SK-N-SH (cell line): ENCODE results near the gene COL4A2. TPM values are rescaled to one million over a fixed set of nuclear protein-coding genes. Genes with fewer than 3 reads are reported as not detected.

ENCODE experiments used
- CTCF ChIA-PET: fragments of 300-600, 350-600 bp; formaldehyde crosslinking; extraction: SDS; loops from one replicate; lab custom pipeline; 2021; lab: Yijun Ruan, JAX
- POLR2A ChIA-PET: fragments of 350-600 bp; sonication (Branson Sonifier 250); formaldehyde crosslinking; extraction: SDS; loops from one replicate; lab custom pipeline; 2020; ENCODE audit warnings: antibody characterized with exemption, inconsistent platforms; lab: Yijun Ruan, JAX
- DNase-seq: peaks from one replicate; pipeline ENCODE4 v3.0.0; 2012
- H2AFZ ChIP-seq: fragments of 200-600 bp; sonication (generic); 2 replicates; pipeline ENCODE4 v1.8.1; 2016; ENCODE audit warnings: antibody characterized with exemption, mild to moderate bottlenecking, low read depth
- H3F3A ChIP-seq: fragments of 200-600 bp; sonication (generic); replicated peaks from 2 replicates; pipeline ENCODE3; 2016; ENCODE audit warnings: antibody characterized with exemption, mild to moderate bottlenecking; ENCODE audit not compliant: insufficient read depth
- H3K27ac ChIP-seq, 2 experiments: fragments of 200-500 bp in 1 of 2; fragments of 200-600 bp in 1 of 2; sonication (Bioruptor generic) in 1 of 2; sonication (generic), shearing (Covaris generic) in 1 of 2; 2 replicates each; pipeline versions ENCODE4 v1.5.1 to v1.6.1; 2014 to 2016; ENCODE audit warnings: low read depth in 2 of 2, inconsistent platforms in 1 of 2, low read length in 1 of 2, mild to moderate bottlenecking in 1 of 2, mixed read lengths in 1 of 2
- H3K27me3 ChIP-seq: fragments of 200-600 bp; sonication (generic), shearing (Covaris generic); 2 replicates; pipeline ENCODE4 v1.6.1; 2016; ENCODE audit warnings: mixed run types; ENCODE audit not compliant: insufficient read depth
- H3K36me3 ChIP-seq, 2 experiments: fragments of 200-500 bp in 1 of 2; fragments of 200-600 bp in 1 of 2; sonication (Bioruptor generic) in 1 of 2; sonication (generic) in 1 of 2; replicated peaks in 1 of 2; 2 replicates each; pipeline versions ENCODE3 to v1.5.1; 2014 to 2016; ENCODE audit warnings: low read length in 1 of 2, mild to moderate bottlenecking in 1 of 2; ENCODE audit not compliant: insufficient read depth in 2 of 2, control insufficient read depth in 1 of 2
- H3K4me1 ChIP-seq, 2 experiments: fragments of 200-500 bp in 1 of 2; fragments of 200-600 bp in 1 of 2; sonication (Bioruptor generic) in 1 of 2; sonication (generic), shearing (Covaris generic) in 1 of 2; 2 replicates each; pipeline versions ENCODE4 v1.5.1 to v1.6.1; 2014 to 2016; ENCODE audit warnings: low read depth in 1 of 2, low read length in 1 of 2, mixed run types in 1 of 2; ENCODE audit not compliant: insufficient read depth in 2 of 2, control insufficient read depth in 1 of 2
- H3K4me2 ChIP-seq: fragments of 200-600 bp; sonication (generic), shearing (Covaris generic); 2 replicates; pipeline ENCODE4 v1.6.1; 2017; ENCODE audit warnings: mixed run types
- H3K4me3 ChIP-seq, 2 experiments: fragments of 200-500 bp in 1 of 2; fragments of 200-600 bp in 1 of 2; sonication (Bioruptor generic) in 1 of 2; sonication (generic), shearing (Covaris generic) in 1 of 2; 2 replicates each; pipeline versions ENCODE4 v1.5.1 to v1.8.1; 2014 to 2016; ENCODE audit warnings: low read depth in 2 of 2, inconsistent platforms in 1 of 2, low read length in 1 of 2, mild to moderate bottlenecking in 1 of 2, mixed read lengths in 1 of 2, moderate library complexity in 1 of 2
- H3K79me2 ChIP-seq: fragments of 200-600 bp; sonication (generic); 2 replicates; pipeline ENCODE4 v1.8.1; 2017; ENCODE audit warnings: mild to moderate bottlenecking; ENCODE audit not compliant: insufficient read depth
- H3K9ac ChIP-seq: fragments of 200-600 bp; sonication (generic); 2 replicates; pipeline ENCODE4 v1.6.1; 2017; ENCODE audit warnings: mixed run types
- H3K9me2 ChIP-seq: fragments of 200-600 bp; sonication (generic); 2 replicates; pipeline ENCODE4 v1.6.1; 2017; ENCODE audit warnings: mixed run types
- H3K9me3 ChIP-seq: fragments of 200-600 bp; sonication (generic); 2 replicates; pipeline ENCODE4 v1.6.1; 2017; ENCODE audit warnings: mixed run types, mild to moderate bottlenecking, moderate library complexity
- H4K20me1 ChIP-seq: fragments of 200-600 bp; sonication (generic); 2 replicates; pipeline ENCODE4 v1.6.1; 2017; ENCODE audit warnings: mild to moderate bottlenecking, mixed run types; ENCODE audit not compliant: insufficient read depth
- CHD2 ChIP-seq: fragments of 150-350 bp; IDR thresholded peaks from 2 replicates; pipeline ENCODE4 v1.6.1; 2018; ENCODE audit warnings: low read length; ENCODE audit not compliant: partially characterized antibody
- EP300 ChIP-seq, 2 experiments: IDR thresholded peaks; 2 replicates each; pipeline versions ENCODE4 v1.4.0 to v1.6.1; 2012; ENCODE audit warnings: borderline replicate concordance in 1 of 2, low read depth in 1 of 2, low read length in 1 of 2
- EZH2phosphoT487 ChIP-seq: fragments of 200-600 bp; sonication (generic); IDR thresholded peaks from 2 replicates; pipeline ENCODE4 v1.6.1; 2017; ENCODE audit warnings: low read depth, mixed run types, mild to moderate bottlenecking, antibody characterized with exemption, moderate library complexity, borderline replicate concordance
- FOSL2 ChIP-seq: IDR thresholded peaks from 2 replicates; pipeline ENCODE4 v1.4.0; 2012; ENCODE audit warnings: low read depth, mild to moderate bottlenecking, moderate library complexity, borderline replicate concordance
- FOXJ3 ChIP-seq: sonication (generic); formaldehyde crosslinking; IDR thresholded peaks from 2 replicates; pipeline ENCODE4 v1.5.1; 2020; ENCODE audit warnings: mild to moderate bottlenecking, missing genetic modification reagents
- GABPA ChIP-seq: IDR thresholded peaks from 2 replicates; pipeline ENCODE4 v1.4.0; 2012; ENCODE audit warnings: low read depth, mild to moderate bottlenecking
- MEF2A ChIP-seq: IDR thresholded peaks from 2 replicates; pipeline ENCODE4 v1.4.0; 2012; ENCODE audit warnings: low read depth, borderline replicate concordance
- MXI1 ChIP-seq: IDR thresholded peaks from 2 replicates; pipeline ENCODE4 v1.6.1; 2012; ENCODE audit warnings: mild to moderate bottlenecking, low read depth, low read length, improper control_type of control experiment
- NFIC ChIP-seq: IDR thresholded peaks from 2 replicates; pipeline ENCODE4 v1.4.0; 2012; ENCODE audit warnings: borderline replicate concordance
- POLR2AphosphoS5 ChIP-seq: IDR thresholded peaks from 2 replicates; pipeline ENCODE4 v1.6.1; 2012; ENCODE audit warnings: low read depth, low read length
- RAD21 ChIP-seq: IDR thresholded peaks from 2 replicates; pipeline ENCODE4 v1.6.1; 2012; ENCODE audit warnings: mild to moderate bottlenecking, low read length
- SIN3A ChIP-seq: IDR thresholded peaks from 2 replicates; pipeline ENCODE4 v1.6.1; 2012; ENCODE audit warnings: low read depth, mild to moderate bottlenecking, low read length, moderate library complexity, borderline replicate concordance
- TAF1 ChIP-seq: IDR thresholded peaks from 2 replicates; pipeline ENCODE4 v1.6.1; 2012; ENCODE audit warnings: low read depth, mild to moderate bottlenecking, low read length, moderate library complexity, borderline replicate concordance
- TCF12 ChIP-seq: IDR thresholded peaks from 2 replicates; pipeline ENCODE4 v1.4.0; 2012
- TEAD4 ChIP-seq: IDR thresholded peaks from 2 replicates; pipeline ENCODE4 v1.4.0; 2012; ENCODE audit warnings: mild to moderate bottlenecking, borderline replicate concordance; ENCODE audit not compliant: insufficient read depth
- WGBS: methylation state at CpG from one replicate; pipeline ENCODE4 v1.1.6; 2017; ENCODE audit warnings: low lambda C conversion rate; 5-methylcytosine and 5-hydroxymethylcytosine counted together
- polyA plus RNA-seq, 3 experiments: library from polyadenylated mRNA; depleted of rRNA; stranded (reverse); fragments of >200 nt; gene quantifications; 2 replicates each; pipeline ENCODE4 v1.2.3, GENCODE V29; 2012
- TF ChIP-seq, protein P1 (sequence below): IDR thresholded peaks from 2 replicates; pipeline ENCODE4; 2012
- TF ChIP-seq, protein P2 (sequence below): fragments of 150-350 bp; IDR thresholded peaks from 2 replicates; pipeline ENCODE4 v1.6.1; 2017; ENCODE audit warnings: antibody characterized with exemption, low read length, low read depth, borderline replicate concordance
- TF ChIP-seq, protein P3 (sequence below): fragments of 200-600 bp; sonication (generic); IDR thresholded peaks from 2 replicates; pipeline ENCODE4 v1.6.1; 2017; ENCODE audit warnings: antibody characterized with exemption, mild to moderate bottlenecking, moderate library complexity
- TF ChIP-seq, protein P4 (sequence below): IDR thresholded peaks from 2 replicates; pipeline ENCODE4 v1.4.0; 2012; ENCODE audit warnings: low read depth, borderline replicate concordance

COL4A2 gene
- polyA plus RNA-seq, 1 of the 3 experiments (the other 2 are of a cell fraction) = 137 TPM

DNA sequence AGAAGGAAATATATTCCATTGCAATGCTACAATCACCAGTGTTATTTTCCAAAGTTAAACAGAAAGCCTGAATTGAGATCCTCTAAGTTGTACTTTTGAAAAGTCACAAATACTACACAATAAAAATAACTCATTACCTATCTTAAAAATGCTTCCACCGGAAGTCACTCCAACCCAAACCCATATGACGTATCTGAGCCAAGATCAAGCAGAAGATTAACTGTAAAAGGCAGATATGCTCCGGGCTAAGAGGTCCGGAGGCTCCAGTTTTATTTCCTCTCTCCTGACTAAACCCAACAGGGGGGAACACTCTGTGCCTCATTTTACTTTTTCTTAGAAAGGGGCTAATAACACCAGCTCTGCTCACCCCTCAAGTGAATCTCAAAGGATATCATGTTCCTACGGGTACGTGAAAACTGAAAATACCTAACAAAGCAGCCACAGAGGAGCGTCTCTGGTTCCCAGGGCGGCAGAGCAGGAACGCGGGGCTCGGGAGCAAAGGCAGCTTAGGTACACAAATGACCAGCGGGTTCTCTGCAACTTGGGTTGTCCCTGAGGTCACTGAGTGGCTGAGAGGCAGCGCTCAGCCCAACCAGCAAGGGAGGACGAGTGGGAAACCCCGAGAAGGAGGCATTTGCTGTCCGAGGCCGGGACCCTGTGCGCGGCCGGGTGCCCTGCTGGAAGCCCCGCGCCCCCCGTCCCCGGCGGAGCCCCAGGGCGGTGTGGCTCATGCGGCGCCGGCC is 253.7 kb downstream of the COL4A2 start:
- no peaks in the 10 kb centered on the region for H3K27me3 ChIP-seq
- peak overlapping the region; percentile 67; the same call in 1 of the 2 replicates for H3K9ac ChIP-seq
- ChIA-PET POLR2A (no interaction called here), CTCF (interaction anchor here (1.5 kb wide), 3 partner anchors 9 to 47 kb away, joined by 3 to 4 read pairs (median 3); no protein-coding TSS in a partner anchor)
- no peaks in the 10 kb centered on the region for H3K9me3 ChIP-seq
- peaks cover 0 to 7% of the 10 kb centered on the region in 2 experiments; a peak in 1 of 4 replicates for H3K4me1 ChIP-seq
- no peaks in the 10 kb centered on the region for H3K36me3 ChIP-seq
- no peaks in the 10 kb centered on the region for H3K9me2 ChIP-seq
- H3F3A ChIP-seq = peaks cover 15% of the 10 kb centered on the region
- TF ChIP-seq, protein P1, sequence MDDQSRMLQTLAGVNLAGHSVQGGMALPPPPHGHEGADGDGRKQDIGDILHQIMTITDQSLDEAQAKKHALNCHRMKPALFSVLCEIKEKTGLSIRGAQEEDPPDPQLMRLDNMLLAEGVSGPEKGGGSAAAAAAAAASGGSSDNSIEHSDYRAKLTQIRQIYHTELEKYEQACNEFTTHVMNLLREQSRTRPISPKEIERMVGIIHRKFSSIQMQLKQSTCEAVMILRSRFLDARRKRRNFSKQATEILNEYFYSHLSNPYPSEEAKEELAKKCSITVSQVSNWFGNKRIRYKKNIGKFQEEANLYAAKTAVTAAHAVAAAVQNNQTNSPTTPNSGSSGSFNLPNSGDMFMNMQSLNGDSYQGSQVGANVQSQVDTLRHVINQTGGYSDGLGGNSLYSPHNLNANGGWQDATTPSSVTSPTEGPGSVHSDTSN = no peak
- peak overlapping the region in 1 of 2 experiments; percentile 20; a peak in 1 of 4 replicates for H3K27ac ChIP-seq
- no peaks in the 10 kb centered on the region for H3K79me2 ChIP-seq
- peak; percentile 71 for DNase-seq
- H2AFZ ChIP-seq = peak overlapping the region; percentile 96; the same call in 1 of the 2 replicates
- peak overlapping the region; percentile 66 to 75 for H3K4me3 ChIP-seq
- WGBS = 11% methylated on average over 28 of the region's 29 CpGs
- no peaks in the 10 kb centered on the region for H4K20me1 ChIP-seq
- peak overlapping the region; percentile 84 for H3K4me2 ChIP-seq

DNA sequence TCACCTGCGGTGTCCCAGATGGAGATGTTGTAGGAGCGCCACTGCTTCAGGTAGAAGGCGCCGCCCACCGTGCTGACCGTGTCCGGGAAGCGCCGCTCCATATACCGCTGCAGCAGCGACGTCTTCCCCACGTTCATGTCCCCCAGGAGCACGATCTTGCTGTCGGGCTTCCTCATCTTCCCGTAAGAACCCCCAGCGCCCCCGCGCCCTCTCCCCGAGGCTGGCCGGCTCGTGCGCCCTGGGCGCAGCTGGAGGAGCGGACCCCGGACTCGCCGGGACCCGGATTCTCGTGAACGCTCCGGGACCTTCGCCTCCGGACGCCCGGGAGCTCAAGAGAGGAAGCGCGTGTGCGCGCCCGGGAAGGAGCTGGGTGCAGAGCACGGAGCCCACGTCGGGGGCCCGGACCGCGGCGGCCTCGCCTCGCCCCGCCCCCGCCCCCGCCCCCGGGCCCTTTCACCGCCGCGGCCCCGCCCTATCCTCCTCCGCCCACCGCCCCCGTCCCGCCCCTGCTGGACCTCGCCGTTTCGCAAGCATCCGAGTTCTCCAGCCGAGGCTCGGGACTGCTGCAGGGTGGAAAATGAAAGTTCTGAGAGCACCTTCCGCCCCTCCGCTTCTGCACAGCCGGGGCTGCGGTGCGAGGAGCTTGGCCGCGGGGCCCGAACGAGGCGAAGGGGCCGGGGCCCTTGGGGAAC is 254.4 kb downstream of the COL4A2 start, which contains the start of gene RAB20:
Gene RAB20 (minus strand): TSS at position 379 of the 692 bp plus-strand sequence. CDS start 203 bp downstream, at position 176.
- H3K27ac ChIP-seq = peak within 1 kb of the TSS; percentile 36 to 55; a peak in 3 of 4 replicates
- peak within 1 kb of the TSS; percentile 67; the same call in 1 of the 2 replicates for H3K9ac ChIP-seq
- H2AFZ ChIP-seq = peak within 1 kb of the TSS; percentile 96
- 0% methylated on average over 3 of the region's 79 CpGs for WGBS
- H3K9me2 ChIP-seq = no peaks in the 10 kb centered on the region
- CTCF ChIA-PET = interaction anchor here (0.6 to 1.5 kb wide), 8 partner anchors 9 to 340 kb away, joined by 3 to 4 read pairs (median 3); no protein-coding TSS in a partner anchor
- no peaks in the 10 kb centered on the region for H3K79me2 ChIP-seq
- peak within 1 kb of the TSS; percentile 84 for H3K4me2 ChIP-seq
- H3K4me1 ChIP-seq = peaks cover 0 to 7% of the 10 kb centered on the region in 2 experiments; a peak in 1 of 4 replicates
- DNase-seq = peak; percentile 96
- POLR2A ChIA-PET = no interaction called here
- TF ChIP-seq CHD2 (no peak), MXI1 (0 out of 2 replicates have a peak, but pooled peaks have one; percentile 29), NFIC (no peak), FOXJ3 (CRISPR knock-in tag) (no peak), POLR2AphosphoS5 (peak; percentile 64), SIN3A (peak; percentile 69; the same call in 1 of the 2 replicates), TCF12 (peak; percentile 7; the same call in 1 of the 2 replicates), MEF2A (no peak), FOSL2 (no peak), TAF1 (peak; percentile 25; the same call in 1 of the 2 replicates), RAD21 (no peak), GABPA (no peak), EP300 (IDR thresholded peaks at IDR 0.05; ENCODE audit: borderline replicate concordance in 1 of 2, low read depth in 1 of 2, low read length in 1 of 2) (no peak), TEAD4 (no peak), EZH2phosphoT487 (no peak)
- TF ChIP-seq, protein P2, sequence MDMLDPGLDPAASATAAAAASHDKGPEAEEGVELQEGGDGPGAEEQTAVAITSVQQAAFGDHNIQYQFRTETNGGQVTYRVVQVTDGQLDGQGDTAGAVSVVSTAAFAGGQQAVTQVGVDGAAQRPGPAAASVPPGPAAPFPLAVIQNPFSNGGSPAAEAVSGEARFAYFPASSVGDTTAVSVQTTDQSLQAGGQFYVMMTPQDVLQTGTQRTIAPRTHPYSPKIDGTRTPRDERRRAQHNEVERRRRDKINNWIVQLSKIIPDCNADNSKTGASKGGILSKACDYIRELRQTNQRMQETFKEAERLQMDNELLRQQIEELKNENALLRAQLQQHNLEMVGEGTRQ = no peak
- TF ChIP-seq, protein P3, sequence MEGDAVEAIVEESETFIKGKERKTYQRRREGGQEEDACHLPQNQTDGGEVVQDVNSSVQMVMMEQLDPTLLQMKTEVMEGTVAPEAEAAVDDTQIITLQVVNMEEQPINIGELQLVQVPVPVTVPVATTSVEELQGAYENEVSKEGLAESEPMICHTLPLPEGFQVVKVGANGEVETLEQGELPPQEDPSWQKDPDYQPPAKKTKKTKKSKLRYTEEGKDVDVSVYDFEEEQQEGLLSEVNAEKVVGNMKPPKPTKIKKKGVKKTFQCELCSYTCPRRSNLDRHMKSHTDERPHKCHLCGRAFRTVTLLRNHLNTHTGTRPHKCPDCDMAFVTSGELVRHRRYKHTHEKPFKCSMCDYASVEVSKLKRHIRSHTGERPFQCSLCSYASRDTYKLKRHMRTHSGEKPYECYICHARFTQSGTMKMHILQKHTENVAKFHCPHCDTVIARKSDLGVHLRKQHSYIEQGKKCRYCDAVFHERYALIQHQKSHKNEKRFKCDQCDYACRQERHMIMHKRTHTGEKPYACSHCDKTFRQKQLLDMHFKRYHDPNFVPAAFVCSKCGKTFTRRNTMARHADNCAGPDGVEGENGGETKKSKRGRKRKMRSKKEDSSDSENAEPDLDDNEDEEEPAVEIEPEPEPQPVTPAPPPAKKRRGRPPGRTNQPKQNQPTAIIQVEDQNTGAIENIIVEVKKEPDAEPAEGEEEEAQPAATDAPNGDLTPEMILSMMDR = no peak
- TF ChIP-seq, protein P4, sequence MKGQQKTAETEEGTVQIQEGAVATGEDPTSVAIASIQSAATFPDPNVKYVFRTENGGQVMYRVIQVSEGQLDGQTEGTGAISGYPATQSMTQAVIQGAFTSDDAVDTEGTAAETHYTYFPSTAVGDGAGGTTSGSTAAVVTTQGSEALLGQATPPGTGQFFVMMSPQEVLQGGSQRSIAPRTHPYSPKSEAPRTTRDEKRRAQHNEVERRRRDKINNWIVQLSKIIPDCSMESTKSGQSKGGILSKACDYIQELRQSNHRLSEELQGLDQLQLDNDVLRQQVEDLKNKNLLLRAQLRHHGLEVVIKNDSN = no peak
- peaks cover 15% of the 10 kb centered on the region for H3F3A ChIP-seq
- H3K4me3 ChIP-seq = peak within 1 kb of the TSS; percentile 66 to 75
- H3K36me3 ChIP-seq = no peaks in the 10 kb centered on the region
- no peaks in the 10 kb centered on the region for H4K20me1 ChIP-seq
- no peaks in the 10 kb centered on the region for H3K9me3 ChIP-seq
- no peaks in the 10 kb centered on the region for H3K27me3 ChIP-seq
